Esophagus squamous epithelium (tissue), 5 donors: ENCODE data around the gene MRPL41. TPM values are rescaled to one million over a fixed set of nuclear protein-coding genes. Genes with fewer than 3 reads are reported as not detected.

Experiments used
- DNase-seq: peaks from one replicate; lab custom pipeline; 2025; lab: John Stamatoyannopoulos, UW
- H3K27ac ChIP-seq, 4 donors: fragments of 200-600 bp; sonication (generic); one replicate each; pipeline ENCODE4 v1.5.1; 2016 to 2019; ENCODE audit warnings: mild to moderate bottlenecking in 1 of 4
- H3K27me3 ChIP-seq, 4 donors: fragments of 200-600 bp; sonication (generic); 1 replicate in 3 of 4; 2 replicates in 1 of 4; pipeline versions ENCODE4 v1.5.1 to v1.6.0; 2017 to 2021; ENCODE audit warnings: antibody characterized with exemption in 1 of 4
- H3K36me3 ChIP-seq, 3 donors: fragments of 200-600 bp; sonication (generic); one replicate each; pipeline ENCODE4 v1.5.1; 2016 to 2019
- H3K4me1 ChIP-seq, 3 donors: fragments of 200-600 bp; sonication (generic); one replicate each; pipeline ENCODE4 v1.5.1; 2017 to 2019
- H3K4me3 ChIP-seq, 4 donors: fragments of 200-600 bp; sonication (generic); 1 replicate in 3 of 4; 2 replicates in 1 of 4; pipeline ENCODE4 v1.5.1; 2016 to 2019; ENCODE audit warnings: mild to moderate bottlenecking in 2 of 4, moderate library complexity in 1 of 4
- H3K9me3 ChIP-seq, 3 donors: fragments of 200-600 bp; sonication (generic); one replicate each; pipeline ENCODE4 v1.5.1; 2016 to 2019
- POLR2A ChIP-seq, 4 donors: fragments of 450-650 bp; IDR thresholded peaks; one replicate each; pipeline ENCODE4 v1.6.1; 2017; ENCODE audit warnings: antibody characterized with exemption in 4 of 4, mild to moderate bottlenecking in 4 of 4, moderate library complexity in 3 of 4
- WGBS, 2 donors: methylation state at CpG; one replicate each; pipeline ENCODE4 v1.1.5; 2018; 5-methylcytosine and 5-hydroxymethylcytosine counted together
- intact Hi-C: fragments of 100-400 bp; cut with DNase I; formaldehyde crosslinking; loops from one replicate; pipeline ENCODE4 v1.15.0; 2022
- total RNA-seq, 4 donors: library from RNA; depleted of rRNA; stranded (reverse); fragments of >200 nt; gene quantifications; one replicate each; pipeline ENCODE4 v1.1.0, GENCODE V29; 2016
- TF ChIP-seq, protein P1 (sequence below), 6 experiments: fragments of 450-650 bp in 4 of 6; fragments of 200-600 bp in 2 of 6; sonication (generic) in 2 of 6; IDR thresholded peaks; one replicate each; pipeline ENCODE4 v1.5.1; 2016 to 2019; ENCODE audit warnings: antibody characterized with exemption in 6 of 6, mild to moderate bottlenecking in 4 of 6, moderate library complexity in 4 of 6
- donor health status: DM: yes; HTN: yes; CAD: no.

Gene MRPL41
- 10 to 100 TPM; 31.6 to 48.6 (median 37.1) TPM for total RNA-seq

DNA sequence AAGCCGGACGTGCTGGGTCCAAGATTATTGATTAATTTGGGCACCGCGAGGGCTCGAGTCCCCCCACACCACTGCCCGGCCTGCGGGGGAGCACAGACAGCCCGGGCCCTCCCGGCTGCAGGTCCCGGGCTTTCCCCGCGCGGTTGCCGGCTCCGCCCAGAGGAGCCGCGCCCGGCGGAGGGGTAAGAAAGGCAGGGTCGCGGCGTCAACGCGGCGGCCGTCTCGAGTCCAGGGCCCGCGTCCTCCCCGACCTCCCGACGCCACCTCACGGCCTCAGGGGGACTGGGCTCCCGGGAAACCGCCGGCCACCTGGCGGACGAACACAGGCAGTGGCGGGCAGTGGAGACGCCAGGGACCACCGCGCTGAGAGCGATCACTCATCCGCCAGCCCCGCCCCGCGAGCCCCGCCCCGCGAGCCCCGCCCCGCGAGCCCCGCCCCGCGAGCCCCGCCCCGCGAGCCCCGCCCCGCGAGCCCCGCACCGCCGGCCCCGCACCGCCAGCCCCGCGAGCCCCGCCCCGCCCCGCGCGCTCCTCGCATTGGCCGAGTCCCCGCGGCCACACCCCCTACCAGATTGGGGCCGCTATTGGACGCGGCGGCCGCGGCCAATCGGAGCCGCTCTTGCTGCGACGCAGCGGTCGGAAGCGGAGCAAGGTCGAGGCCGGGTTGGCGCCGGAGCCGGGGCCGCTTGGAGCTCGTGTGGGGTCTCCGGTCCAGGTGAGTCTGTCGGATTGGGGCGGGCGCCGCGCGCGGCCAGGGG lies at the start of gene MRPL41:
MRPL41 (plus strand) TSS at position 616 of the 758 bp plus-strand sequence. CDS start 203 bp downstream, outside the sequence.
- peak; percentile 45 for DNase-seq

DNA sequence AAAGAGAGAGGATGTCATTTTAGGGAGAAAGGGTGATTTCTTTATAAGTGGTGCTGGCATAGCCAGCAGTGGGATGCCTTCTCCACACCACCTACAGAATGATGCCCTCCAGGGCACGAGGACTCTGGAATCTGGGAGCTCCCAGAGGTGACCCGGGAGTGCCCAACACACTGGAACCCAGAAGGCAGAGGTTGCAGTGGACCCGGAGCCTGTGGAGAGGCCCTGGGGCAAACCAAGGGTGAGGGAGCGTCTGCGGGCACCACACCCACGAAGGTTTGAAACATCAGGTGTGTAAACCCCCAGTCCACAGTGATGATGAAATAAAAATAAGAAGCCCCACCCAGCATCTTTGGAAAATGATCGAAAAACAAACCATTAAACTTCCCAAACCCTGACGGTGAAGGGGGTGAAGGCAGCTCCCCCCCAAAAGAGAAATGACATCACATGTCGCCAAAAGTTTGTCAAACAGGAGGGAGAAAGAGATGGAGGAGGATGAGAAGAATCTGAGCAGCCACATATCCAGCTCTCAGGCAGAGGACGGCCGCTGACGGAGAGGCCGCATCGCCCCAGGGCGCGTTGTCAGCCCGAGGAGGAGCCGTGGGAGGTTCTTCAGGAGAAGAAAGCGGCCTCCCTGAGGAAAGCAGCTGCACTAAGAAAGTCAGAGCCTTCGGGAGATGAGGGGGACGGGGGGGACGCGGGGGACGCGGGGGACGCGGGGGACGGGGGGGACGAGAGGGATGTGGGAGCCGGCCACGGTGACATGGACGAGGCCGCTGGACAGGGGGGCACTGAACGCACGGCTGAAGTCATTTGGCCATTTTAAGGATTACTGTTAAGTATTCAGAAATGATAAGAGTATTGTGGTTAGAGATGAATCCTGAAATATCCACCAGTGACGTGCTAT lies 49.4 kb upstream of the MRPL41 start:
- Histone ChIP-seq H3K9me3 (no peaks in the 10 kb centered on the region), H3K4me1 (no peaks in the 10 kb centered on the region), H3K27me3 (no peaks in the 10 kb centered on the region), H3K27ac (no peak overlapping the region), H3K36me3 (no peaks in the 10 kb centered on the region), H3K4me3 (no peak overlapping the region)
- intact Hi-C loops: no loop called here
- 84 to 89% methylated on average over 29 to 32 of the region's 36 CpGs for WGBS, 2 donors
- no peak for DNase-seq
- TF ChIP-seq POLR2A (IDR thresholded peaks at IDR 0.05): no peak
- TF ChIP-seq, protein P1, sequence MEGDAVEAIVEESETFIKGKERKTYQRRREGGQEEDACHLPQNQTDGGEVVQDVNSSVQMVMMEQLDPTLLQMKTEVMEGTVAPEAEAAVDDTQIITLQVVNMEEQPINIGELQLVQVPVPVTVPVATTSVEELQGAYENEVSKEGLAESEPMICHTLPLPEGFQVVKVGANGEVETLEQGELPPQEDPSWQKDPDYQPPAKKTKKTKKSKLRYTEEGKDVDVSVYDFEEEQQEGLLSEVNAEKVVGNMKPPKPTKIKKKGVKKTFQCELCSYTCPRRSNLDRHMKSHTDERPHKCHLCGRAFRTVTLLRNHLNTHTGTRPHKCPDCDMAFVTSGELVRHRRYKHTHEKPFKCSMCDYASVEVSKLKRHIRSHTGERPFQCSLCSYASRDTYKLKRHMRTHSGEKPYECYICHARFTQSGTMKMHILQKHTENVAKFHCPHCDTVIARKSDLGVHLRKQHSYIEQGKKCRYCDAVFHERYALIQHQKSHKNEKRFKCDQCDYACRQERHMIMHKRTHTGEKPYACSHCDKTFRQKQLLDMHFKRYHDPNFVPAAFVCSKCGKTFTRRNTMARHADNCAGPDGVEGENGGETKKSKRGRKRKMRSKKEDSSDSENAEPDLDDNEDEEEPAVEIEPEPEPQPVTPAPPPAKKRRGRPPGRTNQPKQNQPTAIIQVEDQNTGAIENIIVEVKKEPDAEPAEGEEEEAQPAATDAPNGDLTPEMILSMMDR (IDR thresholded peaks at IDR 0.05): no peak

More for the DNA sequence above, at the start of gene MRPL41:
- peak within 1 kb of the TSS; percentile 87 to 98 (median 94) for H3K27ac ChIP-seq
- intact Hi-C loops: no loop called here
- peaks cover 6 to 32% (median 7%) of the 10 kb centered on the region in 3 donors for H3K36me3 ChIP-seq
- no peaks in the 10 kb centered on the region for H3K9me3 ChIP-seq
- H3K4me3 ChIP-seq: peak within 1 kb of the TSS; percentile 61 to 97 (median 94)
- TF ChIP-seq, protein P1 (IDR thresholded peaks at IDR 0.05): peak in 5 of 6 experiments; percentile 29 to 56 (median 39)
- TF ChIP-seq POLR2A (IDR thresholded peaks at IDR 0.05): peak in 3 of 4 donors; percentile 74 to 84 (median 80)
- no peaks in the 10 kb centered on the region for H3K27me3 ChIP-seq
- peaks cover 13 to 67% (median 14%) of the 10 kb centered on the region in 3 donors for H3K4me1 ChIP-seq
- 0% methylated on average over 7 of the region's 106 CpGs; no CpG with 5 or more reads in 1 of the 2 donors for WGBS, 2 donors

DNA sequence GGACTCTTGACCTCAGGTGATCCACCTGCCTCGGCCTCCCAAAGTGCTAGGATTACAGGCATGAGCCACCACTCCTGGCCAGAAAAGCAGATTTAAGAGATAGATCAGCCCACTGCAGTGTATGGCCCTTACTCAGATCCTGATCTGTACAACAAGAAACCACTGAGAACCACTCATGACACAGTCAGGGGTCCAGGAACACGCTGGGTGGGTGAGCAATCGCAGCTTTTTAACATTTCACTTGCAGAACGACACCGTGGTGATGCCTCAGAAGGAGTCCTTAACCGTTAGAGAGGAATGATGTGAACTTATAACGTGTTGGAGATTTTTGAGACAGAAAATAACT lies 47.3 kb upstream of the MRPL41 start:
- DNase-seq: no peak
- no peak overlapping the region for H3K27ac ChIP-seq
- no peaks in the 10 kb centered on the region for H3K4me1 ChIP-seq
- WGBS, 2 donors: 85 to 91% methylated on average over 5 to 6 of the region's 7 CpGs
- H3K4me3 ChIP-seq: no peak overlapping the region
- TF ChIP-seq, protein P1 (IDR thresholded peaks at IDR 0.05): no peak
- no peak for TF ChIP-seq POLR2A (IDR thresholded peaks at IDR 0.05)
- H3K9me3 ChIP-seq: no peaks in the 10 kb centered on the region
- no peaks in the 10 kb centered on the region for H3K27me3 ChIP-seq
- no peaks in the 10 kb centered on the region for H3K36me3 ChIP-seq
- intact Hi-C loops: no loop called here

DNA sequence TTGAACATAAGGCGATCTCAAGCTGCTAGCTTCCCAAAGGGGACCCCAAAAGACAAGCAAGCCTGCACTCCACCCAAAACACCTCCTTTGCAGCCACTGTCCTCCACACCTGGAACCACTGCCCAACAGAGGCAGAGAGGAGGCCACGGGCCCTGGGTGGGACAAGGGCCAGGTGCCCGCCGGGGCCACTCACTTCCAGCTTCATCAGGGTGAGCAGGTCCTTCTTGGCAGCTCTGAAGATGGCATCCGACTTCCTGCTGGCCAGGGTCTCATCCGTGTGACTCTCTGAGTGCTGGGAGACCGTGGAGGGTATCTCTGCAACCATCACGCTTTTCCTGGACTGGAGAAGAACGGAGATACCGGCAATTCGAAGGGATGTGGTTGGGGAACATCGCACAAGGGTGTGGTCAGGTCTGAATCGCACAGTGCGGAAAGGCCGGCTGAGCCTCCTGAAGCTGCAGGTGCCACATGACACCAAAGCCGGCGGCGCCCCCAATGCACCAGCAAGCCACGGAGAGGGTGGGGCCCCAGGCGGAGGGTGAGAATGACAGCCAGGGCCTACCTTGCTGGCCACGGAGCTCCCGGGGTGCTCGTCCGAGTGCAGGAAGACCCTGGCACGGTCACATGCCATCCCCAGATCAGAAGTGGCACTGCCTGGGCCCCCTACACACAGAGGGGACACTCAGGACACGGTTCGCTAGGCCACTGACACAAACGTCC lies 46.1 kb upstream of the MRPL41 start:
- H3K4me3 ChIP-seq: no peak overlapping the region
- no peaks in the 10 kb centered on the region for H3K4me1 ChIP-seq
- H3K27me3 ChIP-seq: no peaks in the 10 kb centered on the region
- H3K27ac ChIP-seq: no peak overlapping the region
- no peaks in the 10 kb centered on the region for H3K36me3 ChIP-seq
- 83 to 91% methylated on average over 8 to 17 of the region's 28 CpGs for WGBS, 2 donors
- no peak for DNase-seq
- no peaks in the 10 kb centered on the region for H3K9me3 ChIP-seq
- intact Hi-C loops: no loop called here
- no peak for TF ChIP-seq POLR2A (IDR thresholded peaks at IDR 0.05)
- TF ChIP-seq, protein P1 (IDR thresholded peaks at IDR 0.05): no peak
